Measurements from ENCODE around the gene SPAM1.
"Not testable (repeated sequence)": the region's sequence is repeated elsewhere in the genome, so short reads cannot be mapped to it uniquely, and the experiment has no call there.

SPAM1 gene

GRCh38 chr7:123948136-123948535 is 23.1 kb downstream of the SPAM1 start:
- DNase-seq (ENCODE audit: low read depth in 4 of 4, low spot score in 1 of 4) = no peak

GRCh38 chr7:123958186-123958703 is 33.2 kb downstream of the SPAM1 start:
- DNase-seq (ENCODE audit: low read depth in 4 of 4, low spot score in 1 of 4) = no peak

GRCh38 chr7:123961771-123962170 is 36.7 kb downstream of the SPAM1 start:
- DNase-seq (ENCODE audit: low read depth in 4 of 4, low spot score in 1 of 4) = peak in 1 of 4 experiments; percentile 0

- no peak for DNase-seq (ENCODE audit: low read depth in 4 of 4, low spot score in 1 of 4)
Observed at GRCh38 chr7:123966936-123967335, 41.9 kb downstream of the SPAM1 start.

GRCh38 chr7:123972045-123972444 is 47.0 kb downstream of the SPAM1 start:
- DNase-seq (ENCODE audit: low read depth in 4 of 4, low spot score in 1 of 4) = no peak

- DNase-seq (ENCODE audit: low read depth in 4 of 4, low spot score in 1 of 4) = no peak
Observed at GRCh38 chr7:123972831-123973230, 47.8 kb downstream of the SPAM1 start.

- DNase-seq (ENCODE audit: low read depth in 4 of 4, low spot score in 1 of 4) = no peak
Observed at GRCh38 chr7:123974326-123974908, 49.4 kb downstream of the SPAM1 start.

GRCh38 chr7:123975084-123975483 is 50.0 kb downstream of the SPAM1 start:
- no peak for DNase-seq (ENCODE audit: low read depth in 4 of 4, low spot score in 1 of 4)

GRCh38 chr7:123977081-123977480 is 52.0 kb downstream of the SPAM1 start:
- no peak for DNase-seq (ENCODE audit: low read depth in 4 of 4, low spot score in 1 of 4)

- DNase-seq (ENCODE audit: low read depth in 4 of 4, low spot score in 1 of 4) = no peak
Observed at GRCh38 chr7:123979876-123980275, 54.8 kb downstream of the SPAM1 start.

- no peak for DNase-seq (ENCODE audit: low read depth in 4 of 4, low spot score in 1 of 4)
Observed at GRCh38 chr7:123987445-123987844, 62.4 kb downstream of the SPAM1 start.

GRCh38 chr7:123992913-123993518 is 68.0 kb downstream of the SPAM1 start:
- no peak for DNase-seq (ENCODE audit: low read depth in 4 of 4, low spot score in 1 of 4)

- no peak for DNase-seq (ENCODE audit: low read depth in 4 of 4, low spot score in 1 of 4)
Observed at GRCh38 chr7:123993996-123994395, 69.0 kb downstream of the SPAM1 start.

GRCh38 chr7:123994449-123994848 is 69.4 kb downstream of the SPAM1 start:
- DNase-seq (ENCODE audit: low read depth in 4 of 4, low spot score in 1 of 4) = no peak

- no peak for DNase-seq (ENCODE audit: low read depth in 4 of 4, low spot score in 1 of 4)
Observed at GRCh38 chr7:123995617-123996326, 70.7 kb downstream of the SPAM1 start.

- DNase-seq (ENCODE audit: low read depth in 4 of 4, low spot score in 1 of 4) = no peak
Observed at GRCh38 chr7:123996327-123996625, 71.2 kb downstream of the SPAM1 start.

- DNase-seq (ENCODE audit: low read depth in 4 of 4, low spot score in 1 of 4) = no peak
Observed at GRCh38 chr7:123998921-123999320, 73.9 kb downstream of the SPAM1 start.

GRCh38 chr7:123999703-124000102 is 74.7 kb downstream of the SPAM1 start:
- DNase-seq (ENCODE audit: low read depth in 4 of 4, low spot score in 1 of 4) = no peak

- not testable (repeated sequence) for DNase-seq (ENCODE audit: low read depth in 4 of 4, low spot score in 1 of 4)
Observed at GRCh38 chr7:124008296-124008695, 83.3 kb downstream of the SPAM1 start.

GRCh38 chr7:124009321-124009720 is 84.3 kb downstream of the SPAM1 start:
- DNase-seq (ENCODE audit: low read depth in 4 of 4, low spot score in 1 of 4) = no peak
